ENCODE data around the gene RNF175. TPM values are rescaled to one million over a fixed set of nuclear protein-coding genes. Genes with fewer than 3 reads are reported as not detected.

The RNF175 gene
- total RNA-seq, 1 donor = under 0.01 TPM

DNA sequence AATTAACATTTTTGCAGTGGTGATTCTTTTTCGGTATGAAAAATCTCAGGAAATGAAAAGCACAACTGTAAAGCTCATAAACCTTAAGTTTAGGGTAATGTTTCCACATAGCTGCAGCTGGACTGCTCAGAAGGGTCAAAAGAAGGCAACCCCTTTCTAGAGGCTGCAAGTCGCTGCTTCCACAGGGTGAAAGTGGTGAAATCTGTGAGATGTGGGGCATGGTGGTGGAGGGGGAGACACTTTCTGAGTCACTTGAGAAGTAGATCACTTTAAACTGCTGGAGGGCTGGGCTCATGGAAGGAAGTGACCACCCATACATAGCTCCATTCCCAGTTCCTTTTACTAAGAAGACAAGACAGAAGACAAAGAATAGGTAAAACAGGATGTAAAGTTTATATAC, 20.4 kb upstream of the RNF175 start:
- Histone ChIP-seq H3K9me3 (ENCODE audit: low read depth, low read length) (no peaks in the 10 kb centered on the region), H3K27me3 (ENCODE audit: insufficient read depth, low read length) (no peaks in the 10 kb centered on the region), H3K4me2 (ENCODE audit: insufficient read depth, low read length) (no peak overlapping the region), H3K27ac (ENCODE audit: low read depth, low read length) (no peak overlapping the region), H4K20me1 (ENCODE audit: insufficient read depth, low read length) (no peaks in the 10 kb centered on the region), H3K36me3 (ENCODE audit: insufficient read depth, low read length) (no peaks in the 10 kb centered on the region), H2AFZ (ENCODE audit: low read length) (no peak overlapping the region), H3K4me1 (ENCODE audit: insufficient read depth, low read length) (no peaks in the 10 kb centered on the region), H3K4me3 (ENCODE audit: insufficient read depth, low read length) (no peak overlapping the region), H3K79me2 (ENCODE audit: insufficient read depth, low read length) (no peaks in the 10 kb centered on the region)
- DNase-seq (ENCODE audit: insufficient read length, low spot score, missing footprints) = no peak
- TF ChIP-seq, protein P1, sequence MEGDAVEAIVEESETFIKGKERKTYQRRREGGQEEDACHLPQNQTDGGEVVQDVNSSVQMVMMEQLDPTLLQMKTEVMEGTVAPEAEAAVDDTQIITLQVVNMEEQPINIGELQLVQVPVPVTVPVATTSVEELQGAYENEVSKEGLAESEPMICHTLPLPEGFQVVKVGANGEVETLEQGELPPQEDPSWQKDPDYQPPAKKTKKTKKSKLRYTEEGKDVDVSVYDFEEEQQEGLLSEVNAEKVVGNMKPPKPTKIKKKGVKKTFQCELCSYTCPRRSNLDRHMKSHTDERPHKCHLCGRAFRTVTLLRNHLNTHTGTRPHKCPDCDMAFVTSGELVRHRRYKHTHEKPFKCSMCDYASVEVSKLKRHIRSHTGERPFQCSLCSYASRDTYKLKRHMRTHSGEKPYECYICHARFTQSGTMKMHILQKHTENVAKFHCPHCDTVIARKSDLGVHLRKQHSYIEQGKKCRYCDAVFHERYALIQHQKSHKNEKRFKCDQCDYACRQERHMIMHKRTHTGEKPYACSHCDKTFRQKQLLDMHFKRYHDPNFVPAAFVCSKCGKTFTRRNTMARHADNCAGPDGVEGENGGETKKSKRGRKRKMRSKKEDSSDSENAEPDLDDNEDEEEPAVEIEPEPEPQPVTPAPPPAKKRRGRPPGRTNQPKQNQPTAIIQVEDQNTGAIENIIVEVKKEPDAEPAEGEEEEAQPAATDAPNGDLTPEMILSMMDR (IDR thresholded peaks at IDR 0.05; ENCODE audit: extremely low read depth, low read depth, low read length) = no peak

DNA sequence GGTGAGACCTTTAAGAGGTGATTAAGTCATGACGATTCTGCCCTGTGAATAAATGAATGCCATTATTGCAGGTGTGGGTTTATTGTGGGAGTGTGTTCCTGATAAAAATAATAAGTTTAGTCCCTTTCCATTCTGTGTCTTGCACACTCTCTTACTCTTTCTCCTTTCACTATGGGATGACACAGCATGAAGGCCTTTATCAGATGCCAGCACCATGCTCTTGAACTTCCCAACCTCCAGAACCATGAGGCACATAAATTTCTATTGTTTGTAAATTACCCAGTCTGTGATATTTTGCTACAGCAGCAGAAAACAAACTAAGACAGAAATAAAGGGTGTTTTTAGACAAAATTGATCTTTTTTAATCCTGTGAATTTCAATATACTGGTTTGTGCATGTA, 18.6 kb upstream of the RNF175 start:
- no peak for DNase-seq (ENCODE audit: insufficient read length, low spot score, missing footprints)
- no peak overlapping the region for H2AFZ ChIP-seq (ENCODE audit: low read length)
- TF ChIP-seq, protein P1 (IDR thresholded peaks at IDR 0.05; ENCODE audit: extremely low read depth, low read depth, low read length) = no peak
- H3K27me3 ChIP-seq (ENCODE audit: insufficient read depth, low read length) = no peaks in the 10 kb centered on the region
- H3K4me1 ChIP-seq (ENCODE audit: insufficient read depth, low read length) = no peaks in the 10 kb centered on the region
- no peaks in the 10 kb centered on the region for H3K36me3 ChIP-seq (ENCODE audit: insufficient read depth, low read length)
- H3K79me2 ChIP-seq (ENCODE audit: insufficient read depth, low read length) = no peaks in the 10 kb centered on the region
- H3K4me3 ChIP-seq (ENCODE audit: insufficient read depth, low read length) = no peak overlapping the region
- H3K4me2 ChIP-seq (ENCODE audit: insufficient read depth, low read length) = no peak overlapping the region
- no peaks in the 10 kb centered on the region for H4K20me1 ChIP-seq (ENCODE audit: insufficient read depth, low read length)
- H3K27ac ChIP-seq (ENCODE audit: low read depth, low read length) = no peak overlapping the region
- no peaks in the 10 kb centered on the region for H3K9me3 ChIP-seq (ENCODE audit: low read depth, low read length)

DNA sequence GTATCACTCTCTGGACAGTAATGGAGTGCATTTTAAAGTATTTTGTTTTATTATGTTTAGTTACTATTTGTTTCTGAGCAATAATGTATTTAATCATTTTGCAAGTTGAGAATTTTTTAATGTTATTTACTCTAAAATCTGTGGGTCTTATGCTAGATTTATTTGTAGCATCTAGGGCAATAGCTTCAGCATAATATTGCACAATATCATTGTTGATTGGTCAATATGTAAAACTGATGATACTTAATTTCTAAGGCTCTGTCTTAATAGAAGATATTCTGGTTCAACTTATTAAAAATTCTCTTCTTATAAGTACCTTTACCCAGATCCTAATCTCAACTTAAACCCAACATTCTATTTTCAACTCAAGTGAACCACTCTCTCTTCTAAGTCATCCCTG, 17.6 kb upstream of the RNF175 start:
- DNase-seq (ENCODE audit: insufficient read length, low spot score, missing footprints) = no peak
- TF ChIP-seq, protein P1 (IDR thresholded peaks at IDR 0.05; ENCODE audit: extremely low read depth, low read depth, low read length) = no peak
- Histone ChIP-seq H4K20me1 (ENCODE audit: insufficient read depth, low read length) (no peaks in the 10 kb centered on the region), H3K27ac (ENCODE audit: low read depth, low read length) (no peak overlapping the region), H3K4me3 (ENCODE audit: insufficient read depth, low read length) (no peak overlapping the region), H3K79me2 (ENCODE audit: insufficient read depth, low read length) (no peaks in the 10 kb centered on the region), H3K36me3 (ENCODE audit: insufficient read depth, low read length) (no peaks in the 10 kb centered on the region), H3K9me3 (ENCODE audit: low read depth, low read length) (no peaks in the 10 kb centered on the region), H3K4me2 (ENCODE audit: insufficient read depth, low read length) (no peak overlapping the region), H3K4me1 (ENCODE audit: insufficient read depth, low read length) (no peaks in the 10 kb centered on the region), H2AFZ (ENCODE audit: low read length) (no peak overlapping the region), H3K27me3 (ENCODE audit: insufficient read depth, low read length) (no peaks in the 10 kb centered on the region)

DNA sequence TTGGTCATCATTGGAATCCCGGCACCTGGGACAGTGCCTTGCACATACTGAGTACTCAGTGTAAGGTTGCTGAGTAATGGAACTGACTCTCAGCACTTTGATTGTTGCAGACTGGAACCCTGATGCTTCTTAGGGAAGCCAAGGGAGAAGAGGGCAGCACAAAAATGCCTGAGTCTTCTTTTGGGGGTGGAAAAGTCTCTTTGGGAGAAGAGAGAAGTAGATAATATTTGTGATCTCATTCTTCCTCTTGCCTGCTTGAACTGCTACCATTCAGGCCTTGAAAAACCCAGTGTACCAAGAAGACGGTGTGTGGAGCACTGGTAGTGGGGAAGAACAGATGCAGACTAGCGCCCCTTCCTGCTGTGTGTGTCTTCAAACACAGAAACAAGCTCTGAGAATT, 16.8 kb upstream of the RNF175 start:
- Histone ChIP-seq H3K36me3 (ENCODE audit: insufficient read depth, low read length) (no peaks in the 10 kb centered on the region), H3K4me2 (ENCODE audit: insufficient read depth, low read length) (no peak overlapping the region), H3K79me2 (ENCODE audit: insufficient read depth, low read length) (no peaks in the 10 kb centered on the region), H3K27me3 (ENCODE audit: insufficient read depth, low read length) (no peaks in the 10 kb centered on the region), H4K20me1 (ENCODE audit: insufficient read depth, low read length) (no peaks in the 10 kb centered on the region), H3K4me3 (ENCODE audit: insufficient read depth, low read length) (no peak overlapping the region), H3K4me1 (ENCODE audit: insufficient read depth, low read length) (no peaks in the 10 kb centered on the region), H3K27ac (ENCODE audit: low read depth, low read length) (no peak overlapping the region), H2AFZ (ENCODE audit: low read length) (no peak overlapping the region), H3K9me3 (ENCODE audit: low read depth, low read length) (no peaks in the 10 kb centered on the region)
- no peak for DNase-seq (ENCODE audit: insufficient read length, low spot score, missing footprints)
- TF ChIP-seq, protein P1 (IDR thresholded peaks at IDR 0.05; ENCODE audit: extremely low read depth, low read depth, low read length) = no peak
